Measurements from ENCODE around the gene TSNAXIP1.

DNA sequence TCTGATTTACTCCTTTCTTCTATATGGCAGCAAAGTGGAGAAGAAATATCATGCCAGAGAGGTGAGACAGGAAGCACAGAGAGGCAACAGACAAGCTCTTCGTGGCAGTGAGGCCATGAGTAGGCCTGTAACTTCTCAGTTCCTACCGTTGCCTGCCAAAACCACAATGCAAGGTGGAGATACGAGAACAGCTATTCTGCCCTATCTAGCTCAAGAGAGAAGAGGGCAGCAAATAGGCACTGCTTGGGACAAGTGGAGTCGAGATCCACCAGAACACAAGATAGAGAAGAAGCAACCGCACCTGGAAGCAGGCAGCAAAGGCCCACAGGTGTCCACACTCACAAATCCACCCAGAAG is 25.1 kb upstream of the TSNAXIP1 start:
- TF ChIP-seq, protein P1, sequence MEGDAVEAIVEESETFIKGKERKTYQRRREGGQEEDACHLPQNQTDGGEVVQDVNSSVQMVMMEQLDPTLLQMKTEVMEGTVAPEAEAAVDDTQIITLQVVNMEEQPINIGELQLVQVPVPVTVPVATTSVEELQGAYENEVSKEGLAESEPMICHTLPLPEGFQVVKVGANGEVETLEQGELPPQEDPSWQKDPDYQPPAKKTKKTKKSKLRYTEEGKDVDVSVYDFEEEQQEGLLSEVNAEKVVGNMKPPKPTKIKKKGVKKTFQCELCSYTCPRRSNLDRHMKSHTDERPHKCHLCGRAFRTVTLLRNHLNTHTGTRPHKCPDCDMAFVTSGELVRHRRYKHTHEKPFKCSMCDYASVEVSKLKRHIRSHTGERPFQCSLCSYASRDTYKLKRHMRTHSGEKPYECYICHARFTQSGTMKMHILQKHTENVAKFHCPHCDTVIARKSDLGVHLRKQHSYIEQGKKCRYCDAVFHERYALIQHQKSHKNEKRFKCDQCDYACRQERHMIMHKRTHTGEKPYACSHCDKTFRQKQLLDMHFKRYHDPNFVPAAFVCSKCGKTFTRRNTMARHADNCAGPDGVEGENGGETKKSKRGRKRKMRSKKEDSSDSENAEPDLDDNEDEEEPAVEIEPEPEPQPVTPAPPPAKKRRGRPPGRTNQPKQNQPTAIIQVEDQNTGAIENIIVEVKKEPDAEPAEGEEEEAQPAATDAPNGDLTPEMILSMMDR (IDR thresholded peaks at IDR 0.05; ENCODE audit: low read length), result no peak
- TF ChIP-seq EZH2 (optimal IDR thresholded peaks at IDR 0.05; ENCODE audit: low read depth, low read length), result no peak
- TF ChIP-seq EZH2phosphoT487 (IDR thresholded peaks at IDR 0.05; ENCODE audit: low read length), result no peak
